Measurements from ENCODE around the gene CDC42BPA. TPM values are rescaled to one million over a fixed set of nuclear protein-coding genes. Genes with fewer than 3 reads are reported as not detected.

CDC42BPA gene
- total RNA-seq, 1 donor from 2014 or later, result 42.7 TPM

- H3K27ac ChIP-seq, result no peak overlapping the region
- no peak for DNase-seq (ENCODE audit: extremely low spot score in 2 of 2)
- peaks cover 38% of the 10 kb centered on the region for H3K4me1 ChIP-seq
- no peak overlapping the region for H3K4me3 ChIP-seq
- H3K9me3 ChIP-seq, result no peaks in the 10 kb centered on the region
- no peaks in the 10 kb centered on the region for H3K36me3 ChIP-seq
- intact Hi-C loops (cut with DNase I), result no loop called here
- no peak for TF ChIP-seq POLR2AphosphoS5 (IDR thresholded peaks at IDR 0.05; ENCODE audit: insufficient read depth in 1 of 2, low read depth in 1 of 2)
- no peak for TF ChIP-seq CTCF (IDR thresholded peaks at IDR 0.05)
- TF ChIP-seq POLR2A (IDR thresholded peaks at IDR 0.05), result no peak
- no peaks in the 10 kb centered on the region for H3K27me3 ChIP-seq
Observed at GRCh38 chr1:226948051-226948450, 370.2 kb downstream of the CDC42BPA start.

GRCh38 chr1:226946841-226947240, 371.5 kb downstream of the CDC42BPA start:
- TF ChIP-seq CTCF (IDR thresholded peaks at IDR 0.05), result no peak
- TF ChIP-seq POLR2A (IDR thresholded peaks at IDR 0.05), result no peak
- TF ChIP-seq POLR2AphosphoS5 (IDR thresholded peaks at IDR 0.05; ENCODE audit: insufficient read depth in 1 of 2, low read depth in 1 of 2), result no peak
- H3K9me3 ChIP-seq, result no peaks in the 10 kb centered on the region
- DNase-seq (ENCODE audit: extremely low spot score in 2 of 2), result no peak
- no peak overlapping the region for H3K27ac ChIP-seq
- no peaks in the 10 kb centered on the region for H3K36me3 ChIP-seq
- peaks cover 44% of the 10 kb centered on the region for H3K4me1 ChIP-seq
- H3K4me3 ChIP-seq, result no peak overlapping the region
- intact Hi-C loops (cut with DNase I), result no loop called here
- H3K27me3 ChIP-seq, result no peaks in the 10 kb centered on the region

- Histone ChIP-seq H3K4me1 (peaks cover 50% of the 10 kb centered on the region), H3K4me3 (no peak overlapping the region), H3K27ac (no peak overlapping the region), H3K9me3 (no peaks in the 10 kb centered on the region), H3K36me3 (no peaks in the 10 kb centered on the region), H3K27me3 (no peaks in the 10 kb centered on the region)
- intact Hi-C loops (cut with DNase I), result no loop called here
- DNase-seq (ENCODE audit: extremely low spot score in 2 of 2), result no peak
- TF ChIP-seq POLR2AphosphoS5 (IDR thresholded peaks at IDR 0.05; ENCODE audit: insufficient read depth in 1 of 2, low read depth in 1 of 2) (no peak), CTCF (IDR thresholded peaks at IDR 0.05) (no peak), POLR2A (IDR thresholded peaks at IDR 0.05) (no peak)
Observed at GRCh38 chr1:226946285-226946684, 372.0 kb downstream of the CDC42BPA start.

- TF ChIP-seq POLR2A (IDR thresholded peaks at IDR 0.05) (no peak), CTCF (IDR thresholded peaks at IDR 0.05) (no peak), POLR2AphosphoS5 (IDR thresholded peaks at IDR 0.05; ENCODE audit: insufficient read depth in 1 of 2, low read depth in 1 of 2) (no peak)
- no peaks in the 10 kb centered on the region for H3K9me3 ChIP-seq
- no peaks in the 10 kb centered on the region for H3K27me3 ChIP-seq
- no peak overlapping the region for H3K27ac ChIP-seq
- intact Hi-C loops (cut with DNase I), result no loop called here
- no peaks in the 10 kb centered on the region for H3K36me3 ChIP-seq
- DNase-seq (ENCODE audit: extremely low spot score in 2 of 2), result no peak
- H3K4me3 ChIP-seq, result no peak overlapping the region
- H3K4me1 ChIP-seq, result peaks cover 54% of the 10 kb centered on the region
Observed at GRCh38 chr1:226945858-226946245, 372.4 kb downstream of the CDC42BPA start.

- intact Hi-C loops (cut with DNase I), result no loop called here
- no peak overlapping the region for H3K4me3 ChIP-seq
- peaks cover 58% of the 10 kb centered on the region for H3K4me1 ChIP-seq
Observed at GRCh38 chr1:226945106-226945857, 373.0 kb downstream of the CDC42BPA start.

More at GRCh38 chr1:226945106-226945857, 373.0 kb downstream of the CDC42BPA start:
- H3K9me3 ChIP-seq, result no peaks in the 10 kb centered on the region
- DNase-seq (ENCODE audit: extremely low spot score in 2 of 2), result no peak
- no peaks in the 10 kb centered on the region for H3K27me3 ChIP-seq
- no peak overlapping the region for H3K27ac ChIP-seq
- no peak for TF ChIP-seq POLR2A (IDR thresholded peaks at IDR 0.05)
- no peaks in the 10 kb centered on the region for H3K36me3 ChIP-seq
